Skin epidermis (tissue), 12 donors: ENCODE results near the gene CBLC.

Experiments used
- H3K27ac ChIP-seq, 21 experiments: fragments of 200-600 bp; sonication (generic) in 11 of 21; one replicate each; pipeline ENCODE4 v1.5.0; 2020; ENCODE audit warnings: mild to moderate bottlenecking in 3 of 21, inconsistent platforms in 2 of 21, moderate library complexity in 2 of 21
- H3K4me3 ChIP-seq, 7 experiments: fragments of 200-600 bp; sonication (generic) in 2 of 7; one replicate each; pipeline ENCODE4 v1.5.0; 2020; ENCODE audit warnings: inconsistent platforms in 2 of 7, mild to moderate bottlenecking in 2 of 7, moderate library complexity in 1 of 7

CBLC gene

DNA sequence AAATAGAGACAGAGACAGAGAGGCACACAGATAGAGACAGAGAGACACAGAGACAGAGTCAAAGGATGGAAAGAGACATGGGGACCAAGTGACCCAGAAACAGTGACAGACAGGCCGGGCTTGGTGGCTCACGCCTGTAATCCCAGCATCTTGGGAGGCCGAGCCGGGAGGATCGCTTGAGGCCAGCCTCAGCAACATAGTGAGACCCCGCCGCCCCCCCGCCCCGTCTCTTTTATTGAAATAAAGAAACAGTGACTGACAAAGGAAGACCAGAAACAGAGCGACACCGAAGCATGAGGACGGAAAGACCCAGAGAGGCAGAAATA is 67.6 kb downstream of the CBLC start:
- H3K4me3 ChIP-seq, result peak overlapping the region; percentile 72 to 94 (median 89)
- H3K27ac ChIP-seq, result peak overlapping the region in 12 of 21 experiments; percentile 5 to 97 (median 69)

- H3K27ac ChIP-seq, result peak within 1 kb of the TSS; percentile 90 to 100 (median 96)
- peak within 1 kb of the TSS; percentile 72 to 94 (median 89) for H3K4me3 ChIP-seq
Observed at GRCh38 chr19:44845612-44846454, 68.1 kb downstream of the CBLC start, which contains the start of gene NECTIN2. Gene NECTIN2 (plus strand): TSS chr19:44846297. CDS start chr19:44846526, 229 bp downstream.

GRCh38 chr19:44846455-44847143 is 68.9 kb downstream of the CBLC start:
- Histone ChIP-seq H3K27ac (peak overlapping the region; percentile 90 to 100 (median 96)), H3K4me3 (peak overlapping the region; percentile 72 to 94 (median 89))

DNA sequence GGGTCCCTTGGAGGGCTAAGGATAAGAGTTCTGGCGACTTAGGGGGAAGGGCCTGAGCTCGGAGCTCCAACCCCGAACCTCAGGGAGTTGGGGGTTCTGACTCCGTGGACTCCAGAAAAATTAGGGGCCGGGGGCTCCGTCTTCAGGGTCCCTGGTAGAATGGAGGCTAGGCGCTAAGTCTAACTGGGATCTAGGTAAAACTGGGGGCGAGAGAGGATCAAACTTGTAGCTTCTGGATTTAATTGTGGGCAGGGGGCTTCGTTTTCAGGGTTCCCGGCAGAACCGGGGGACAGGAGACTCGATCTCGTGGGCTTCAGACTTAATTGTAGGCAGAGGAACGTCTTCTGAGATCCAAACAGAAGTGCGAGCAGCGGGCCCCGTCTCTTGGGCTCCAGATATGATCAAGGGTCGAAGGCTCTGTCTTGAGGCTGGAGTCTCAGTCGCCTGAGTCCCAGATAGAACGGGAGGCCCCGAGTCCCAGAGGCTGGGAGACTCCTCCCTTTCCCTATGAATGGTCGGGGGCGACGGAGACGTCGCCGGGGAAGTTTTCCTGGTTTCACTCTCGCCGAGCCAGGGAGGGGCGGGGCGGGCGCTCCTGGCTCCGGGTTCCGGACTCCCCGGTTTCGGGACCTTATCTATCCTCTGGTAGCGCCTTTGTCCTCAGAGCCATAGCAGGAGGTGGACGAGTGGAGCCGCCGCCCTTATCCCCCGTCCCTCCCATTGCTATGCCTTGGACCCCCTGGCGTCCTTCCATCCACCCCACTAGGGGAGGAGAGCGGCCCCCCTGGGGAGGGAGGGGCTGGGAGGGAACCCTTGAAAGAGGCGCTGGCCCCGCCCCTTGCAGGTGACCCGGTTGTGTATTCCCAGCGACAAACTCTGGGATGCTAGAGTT is 69.7 kb downstream of the CBLC start:
- H3K27ac ChIP-seq, result peak overlapping the region; percentile 90 to 100 (median 96)
- peak overlapping the region; percentile 72 to 94 (median 89) for H3K4me3 ChIP-seq

- H3K4me3 ChIP-seq, result peak overlapping the region; percentile 72 to 94 (median 89)
- peak overlapping the region in 20 of 21 experiments; percentile 90 to 100 (median 96) for H3K27ac ChIP-seq
Observed at GRCh38 chr19:44848036-44848811, 70.5 kb downstream of the CBLC start.

DNA sequence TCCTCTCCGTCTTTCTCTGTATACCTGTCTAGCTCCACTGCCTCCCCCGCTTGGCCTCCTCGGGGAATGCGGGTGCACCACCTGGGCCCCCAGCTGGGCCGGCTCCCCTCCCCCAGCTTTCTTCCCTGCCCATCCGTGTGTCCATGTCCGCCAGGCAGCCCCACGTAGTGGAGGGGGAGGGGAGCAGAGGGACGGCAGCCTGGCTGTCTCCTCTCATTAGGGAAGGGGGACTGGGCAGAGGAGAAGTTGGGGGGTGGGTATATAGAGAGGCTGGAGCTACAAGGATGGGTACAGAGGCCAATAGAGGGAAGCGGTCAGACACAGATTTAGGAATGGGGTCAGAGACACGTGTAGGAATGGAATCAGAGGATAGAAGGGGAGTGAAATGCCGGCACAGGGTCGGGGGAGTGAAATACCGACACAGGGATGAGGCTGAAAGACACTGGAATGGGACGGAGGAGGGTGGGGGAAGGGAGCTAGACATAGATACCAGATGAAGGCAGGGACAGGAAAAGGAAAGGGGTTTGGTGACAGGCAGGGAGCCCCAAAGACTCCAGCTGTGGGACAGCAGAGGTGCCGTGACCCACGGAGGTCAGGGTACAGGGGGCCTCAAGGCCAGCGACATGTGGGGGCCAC is 71.2 kb downstream of the CBLC start:
- Histone ChIP-seq H3K4me3 (peak overlapping the region in 3 of 7 experiments; percentile 8 to 90 (median 77)), H3K27ac (peak overlapping the region in 17 of 21 experiments; percentile 8 to 100 (median 95))
